Stimulated activated memory B cell treated with anti-CD40 and anti-IgM and Interleukin-4, amounts not matched to agents 10 μg/mL and 1 μg/mL and 100 μg/mL, for 72 hours (primary cell): ENCODE measurements around the gene PCSK9.

ENCODE experiments used
- ATAC-seq: fragments of 150-1000 bp; cut with Tn5 transposase; 2 replicates; pipeline ENCODE4 v1.10.0; 2021
- H3K27ac Mint-ChIP-seq: one replicate; pipeline ENCODE4 v1.8.0; 2022; ENCODE audit warnings: mild to moderate bottlenecking, mixed read lengths
- H3K27me3 Mint-ChIP-seq: one replicate; pipeline ENCODE4 v1.8.0; 2022; ENCODE audit warnings: mixed read lengths
- H3K36me3 Mint-ChIP-seq: one replicate; pipeline ENCODE4 v1.8.0; 2022; ENCODE audit warnings: mixed read lengths
- H3K4me1 Mint-ChIP-seq: one replicate; pipeline ENCODE4 v1.8.0; 2022; ENCODE audit warnings: mixed read lengths
- H3K4me3 Mint-ChIP-seq: one replicate; pipeline ENCODE4 v1.8.0; 2022; ENCODE audit warnings: mild to moderate bottlenecking, moderate library complexity, mixed read lengths
- H3K9me3 Mint-ChIP-seq: one replicate; pipeline ENCODE4 v1.8.0; 2022; ENCODE audit warnings: mixed read lengths

Gene PCSK9

GRCh38 chr1:55068638-55069037 lies 29.3 kb downstream of the PCSK9 start:
- Mint-ChIP-seq H3K36me3 (peaks cover 59% of the 10 kb centered on the region), H3K4me3 (no peak overlapping the region), H3K27me3 (no peaks in the 10 kb centered on the region), H3K9me3 (no peaks in the 10 kb centered on the region), H3K27ac (no peak overlapping the region), H3K4me1 (no peaks in the 10 kb centered on the region)
- ATAC-seq = no peak

DNA sequence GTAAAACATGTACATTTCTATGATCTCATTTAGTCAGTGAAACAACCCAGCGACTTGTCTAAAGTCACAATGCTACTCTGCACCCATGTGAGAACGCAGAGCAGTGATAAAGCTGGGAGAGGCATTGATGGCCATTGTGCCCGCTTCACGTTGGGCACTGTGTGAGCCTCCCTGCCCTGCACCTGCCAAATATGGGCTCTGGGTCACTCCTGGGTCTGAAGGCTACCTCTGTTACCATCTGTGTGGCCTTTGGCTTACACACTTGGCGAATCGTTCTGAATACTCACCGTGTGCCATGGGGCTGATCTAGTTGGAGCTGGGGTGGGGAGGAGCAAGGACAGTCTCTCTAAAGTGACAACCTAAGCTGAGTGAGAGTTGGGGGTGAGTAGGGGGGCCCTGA lies 29.9 kb downstream of the PCSK9 start:
- Mint-ChIP-seq H3K4me3 (no peak overlapping the region), H3K4me1 (no peaks in the 10 kb centered on the region), H3K27me3 (no peaks in the 10 kb centered on the region), H3K27ac (no peak overlapping the region), H3K36me3 (peaks cover 61% of the 10 kb centered on the region), H3K9me3 (no peaks in the 10 kb centered on the region)
- no peak for ATAC-seq

DNA sequence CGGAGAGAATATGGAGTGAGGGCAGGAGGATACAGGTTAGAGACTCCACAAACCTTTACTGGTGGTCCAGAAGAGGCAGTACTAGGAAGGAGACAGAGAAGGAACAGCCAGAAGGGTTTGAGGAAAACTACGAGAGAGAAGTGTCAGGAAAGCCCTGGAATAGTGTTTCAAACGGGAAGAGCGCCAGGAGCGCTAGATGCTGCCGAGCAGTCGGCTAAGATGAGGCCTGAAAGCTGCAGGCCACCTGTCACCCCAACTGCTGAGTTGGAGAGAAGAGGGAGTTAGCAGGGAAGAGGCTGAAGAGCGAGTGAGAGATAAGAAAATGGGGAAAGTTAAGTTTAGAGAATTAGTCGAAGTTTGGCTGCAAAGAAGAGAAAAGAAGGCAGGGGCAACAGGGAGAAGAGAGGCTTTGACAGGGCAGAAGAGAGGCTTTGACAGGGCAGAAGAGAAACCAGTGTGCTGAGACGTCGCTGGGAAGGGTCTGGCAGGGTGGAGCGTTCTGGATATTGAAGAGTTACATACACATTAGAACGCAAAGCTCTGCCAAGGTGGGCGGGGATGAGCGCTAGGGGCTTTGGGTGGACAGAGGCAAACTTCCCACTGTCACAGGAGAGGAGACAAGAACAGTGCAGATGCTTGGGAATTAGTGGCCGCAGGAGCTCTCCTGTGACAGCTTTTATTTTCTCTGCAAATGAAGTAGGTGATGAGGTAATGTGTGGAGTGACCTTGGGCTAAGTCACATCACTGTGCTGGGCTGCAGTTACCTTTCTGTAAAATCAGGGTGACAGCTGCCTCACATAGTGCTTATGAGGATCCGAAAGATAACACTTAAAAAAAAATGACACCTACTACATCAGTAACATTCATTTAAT lies 31.2 kb downstream of the PCSK9 start:
- H3K4me1 Mint-ChIP-seq = no peaks in the 10 kb centered on the region

DNA sequence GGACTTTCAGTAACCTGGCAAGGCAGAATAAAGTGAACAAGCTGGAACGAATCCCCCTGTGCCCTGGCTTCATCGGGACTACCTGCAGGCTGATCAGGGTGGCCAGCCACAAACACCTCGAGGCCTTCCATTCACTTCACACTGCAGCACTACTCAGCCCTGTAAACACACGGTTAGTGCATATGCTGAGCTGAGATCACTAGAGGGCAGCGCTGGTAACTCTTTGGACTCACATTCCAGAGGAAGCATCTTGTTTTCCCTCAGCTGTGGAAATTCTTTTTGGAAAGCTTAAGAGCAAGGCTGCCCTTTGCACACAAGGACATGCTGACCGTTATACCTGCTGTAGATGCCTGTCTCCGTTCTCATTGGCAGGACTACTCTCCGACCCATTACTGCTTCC lies 32.1 kb downstream of the PCSK9 start:
- Mint-ChIP-seq H3K9me3 (no peaks in the 10 kb centered on the region), H3K4me3 (no peak overlapping the region), H3K36me3 (peaks cover 73% of the 10 kb centered on the region), H3K27ac (no peak overlapping the region), H3K27me3 (no peaks in the 10 kb centered on the region), H3K4me1 (no peaks in the 10 kb centered on the region)
- ATAC-seq = no peak

More for the DNA sequence above, 31.2 kb downstream of the PCSK9 start:
- Mint-ChIP-seq H3K27me3 (no peaks in the 10 kb centered on the region), H3K4me3 (no peak overlapping the region), H3K36me3 (peaks cover 67% of the 10 kb centered on the region), H3K27ac (no peak overlapping the region), H3K9me3 (no peaks in the 10 kb centered on the region)
- no peak for ATAC-seq

DNA sequence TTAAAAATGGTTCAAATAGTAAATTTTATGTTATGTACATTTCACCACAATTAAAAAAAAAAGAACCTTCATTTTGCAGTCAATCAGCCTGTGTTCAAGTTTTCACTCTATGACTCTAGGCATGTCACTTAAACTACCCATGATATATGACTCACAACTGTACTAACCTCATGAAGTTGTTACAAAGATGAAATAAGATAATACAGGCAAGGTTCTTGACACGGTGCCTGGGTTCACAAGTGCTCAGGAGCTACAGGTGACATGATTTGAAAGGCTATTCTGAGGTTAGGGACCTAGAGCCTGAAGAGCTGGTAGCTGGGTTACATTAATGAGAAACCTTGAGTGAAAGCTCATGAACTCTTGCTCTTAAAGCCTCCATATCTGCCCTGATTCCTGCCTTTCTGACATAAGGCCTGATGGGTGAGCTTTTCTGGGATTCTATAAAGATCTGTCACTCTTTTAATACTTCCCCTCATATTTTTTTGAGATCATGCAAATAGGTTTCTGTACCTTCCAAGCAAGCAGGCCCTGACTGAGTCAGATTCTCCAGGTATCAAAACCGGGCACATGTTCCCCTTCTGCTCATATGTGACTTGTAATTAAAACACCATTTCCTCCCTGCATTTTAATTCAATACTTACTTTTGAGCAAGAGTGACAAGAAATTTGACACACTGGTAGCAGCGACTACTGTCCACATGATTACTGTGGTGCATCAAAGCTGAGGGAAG lies 34.0 kb downstream of the PCSK9 start:
- Mint-ChIP-seq H3K4me1 (no peaks in the 10 kb centered on the region), H3K36me3 (peaks cover 77% of the 10 kb centered on the region), H3K27me3 (no peaks in the 10 kb centered on the region), H3K27ac (no peak overlapping the region), H3K9me3 (no peaks in the 10 kb centered on the region), H3K4me3 (no peak overlapping the region)
- no peak for ATAC-seq

GRCh38 chr1:55074455-55074854 lies 35.1 kb downstream of the PCSK9 start:
- Mint-ChIP-seq H3K9me3 (no peaks in the 10 kb centered on the region), H3K36me3 (peaks cover 75% of the 10 kb centered on the region), H3K27ac (no peak overlapping the region), H3K4me1 (no peaks in the 10 kb centered on the region), H3K27me3 (no peaks in the 10 kb centered on the region), H3K4me3 (no peak overlapping the region)
- ATAC-seq = no peak

DNA sequence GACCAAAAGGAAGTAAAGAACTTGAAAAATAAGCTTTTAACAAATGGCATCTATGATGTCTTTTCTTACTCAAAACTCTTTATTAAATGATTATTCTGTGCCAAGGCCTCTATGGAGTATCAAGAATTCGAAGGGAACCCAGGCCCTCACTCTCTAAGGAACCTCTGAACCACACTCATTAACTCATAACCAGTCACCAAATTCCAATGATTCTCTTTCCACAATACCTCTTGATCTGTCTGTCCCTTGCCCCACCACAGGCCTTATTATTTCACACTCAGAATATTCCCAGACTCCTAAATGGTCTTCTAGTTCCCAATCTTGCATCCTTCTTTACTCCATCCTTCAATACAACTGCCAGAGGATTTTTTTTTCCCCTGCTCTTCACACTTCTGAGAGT lies 37.0 kb downstream of the PCSK9 start:
- H3K4me3 Mint-ChIP-seq = no peak overlapping the region
- H3K4me1 Mint-ChIP-seq = no peaks in the 10 kb centered on the region
- H3K27ac Mint-ChIP-seq = no peak overlapping the region
- no peak for ATAC-seq
- peaks cover 73% of the 10 kb centered on the region for H3K36me3 Mint-ChIP-seq
- no peaks in the 10 kb centered on the region for H3K9me3 Mint-ChIP-seq
- no peaks in the 10 kb centered on the region for H3K27me3 Mint-ChIP-seq

- H3K27ac Mint-ChIP-seq = no peak overlapping the region
Measured at GRCh38 chr1:55078470-55078869, 39.1 kb downstream of the PCSK9 start.

GRCh38 chr1:55079651-55080050 lies 40.3 kb downstream of the PCSK9 start:
- Mint-ChIP-seq H3K36me3 (peaks cover 67% of the 10 kb centered on the region), H3K9me3 (no peaks in the 10 kb centered on the region), H3K4me1 (no peaks in the 10 kb centered on the region), H3K27ac (no peak overlapping the region), H3K27me3 (no peaks in the 10 kb centered on the region), H3K4me3 (no peak overlapping the region)
- ATAC-seq = no peak

More at GRCh38 chr1:55078470-55078869, 39.1 kb downstream of the PCSK9 start:
- Mint-ChIP-seq H3K36me3 (peaks cover 70% of the 10 kb centered on the region), H3K4me3 (no peak overlapping the region), H3K27me3 (no peaks in the 10 kb centered on the region), H3K4me1 (no peaks in the 10 kb centered on the region), H3K9me3 (no peaks in the 10 kb centered on the region)
- ATAC-seq = no peak

GRCh38 chr1:55081188-55081904 lies 42.0 kb downstream of the PCSK9 start:
- H3K9me3 Mint-ChIP-seq = no peaks in the 10 kb centered on the region
- no peak overlapping the region for H3K4me3 Mint-ChIP-seq
- no peaks in the 10 kb centered on the region for H3K4me1 Mint-ChIP-seq
- no peak overlapping the region for H3K27ac Mint-ChIP-seq
- H3K27me3 Mint-ChIP-seq = no peaks in the 10 kb centered on the region
- ATAC-seq = no peak
- peaks cover 61% of the 10 kb centered on the region for H3K36me3 Mint-ChIP-seq

DNA sequence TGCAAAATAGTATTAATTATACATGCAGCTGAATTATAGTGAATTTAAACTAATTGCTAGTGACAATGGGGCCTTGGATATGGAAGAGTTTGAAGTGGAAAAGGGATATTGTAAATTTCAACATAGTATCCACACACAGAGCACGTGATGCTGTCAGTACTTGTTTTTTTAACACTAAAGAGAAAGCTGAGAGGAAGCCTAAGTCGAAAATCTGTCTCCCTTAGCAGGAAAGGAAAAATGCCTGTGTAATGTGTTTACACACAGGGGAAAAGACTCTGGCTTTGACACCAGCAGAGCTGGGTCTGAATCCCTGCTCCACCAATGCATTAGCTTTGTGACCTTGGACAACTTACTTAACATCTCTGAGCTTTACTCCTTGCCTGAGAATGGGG lies 42.6 kb downstream of the PCSK9 start:
- no peaks in the 10 kb centered on the region for H3K4me1 Mint-ChIP-seq
- ATAC-seq = no peak
- H3K27ac Mint-ChIP-seq = no peak overlapping the region
- no peaks in the 10 kb centered on the region for H3K9me3 Mint-ChIP-seq
- H3K4me3 Mint-ChIP-seq = no peak overlapping the region
- peaks cover 58% of the 10 kb centered on the region for H3K36me3 Mint-ChIP-seq
- H3K27me3 Mint-ChIP-seq = no peaks in the 10 kb centered on the region

GRCh38 chr1:55084257-55084656 lies 44.9 kb downstream of the PCSK9 start:
- Mint-ChIP-seq H3K27ac (no peak overlapping the region), H3K4me3 (no peak overlapping the region), H3K4me1 (peaks cover 9% of the 10 kb centered on the region), H3K36me3 (peaks cover 57% of the 10 kb centered on the region), H3K9me3 (no peaks in the 10 kb centered on the region), H3K27me3 (no peaks in the 10 kb centered on the region)
- no peak for ATAC-seq

DNA sequence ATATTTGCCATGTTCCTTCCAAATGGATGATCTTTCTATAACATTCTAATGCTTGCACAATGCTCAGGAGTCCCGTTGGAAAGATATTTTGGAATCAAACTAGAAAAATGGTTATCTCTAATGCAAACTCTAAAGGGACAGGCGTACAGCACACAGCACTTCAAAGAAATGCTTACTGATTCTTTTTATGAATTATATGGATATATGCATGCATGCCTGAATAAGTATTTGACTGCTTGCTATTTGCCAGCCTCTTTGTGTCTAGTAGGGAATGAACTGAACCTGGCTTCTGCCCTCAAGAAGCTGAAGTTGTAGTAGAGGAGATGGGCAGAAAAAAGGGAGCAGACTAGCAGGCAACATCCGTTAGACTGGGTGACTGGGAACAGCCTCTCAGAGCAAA lies 48.1 kb downstream of the PCSK9 start:
- no peak overlapping the region for H3K4me3 Mint-ChIP-seq
- H3K27ac Mint-ChIP-seq = peak overlapping the region; percentile 62
- peaks cover 9% of the 10 kb centered on the region for H3K4me1 Mint-ChIP-seq
- H3K36me3 Mint-ChIP-seq = peaks cover 57% of the 10 kb centered on the region
- H3K9me3 Mint-ChIP-seq = no peaks in the 10 kb centered on the region
- H3K27me3 Mint-ChIP-seq = no peaks in the 10 kb centered on the region
- ATAC-seq = no peak

DNA sequence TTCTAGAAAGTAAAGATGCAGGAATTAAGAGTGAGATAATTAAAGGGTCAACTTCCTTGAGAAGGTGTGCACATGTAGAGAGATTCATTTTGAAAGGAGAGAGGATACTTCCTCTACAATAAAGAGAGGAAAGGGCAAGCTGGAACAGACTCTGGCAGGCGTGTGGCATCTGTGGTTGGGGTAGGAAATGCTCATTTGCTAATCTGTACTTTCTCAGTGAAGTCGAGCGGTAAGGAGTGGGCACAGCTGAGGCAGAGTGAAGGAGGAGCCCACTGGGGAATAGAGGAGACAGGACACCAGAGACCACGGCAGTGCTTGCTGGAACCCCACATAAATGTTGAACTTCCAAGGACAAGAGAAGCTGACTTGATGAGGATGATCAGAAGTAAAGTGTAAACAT lies 49.1 kb downstream of the PCSK9 start:
- peak; percentile 71 for ATAC-seq
- Mint-ChIP-seq H3K9me3 (no peaks in the 10 kb centered on the region), H3K4me1 (peaks cover 9% of the 10 kb centered on the region), H3K4me3 (no peak overlapping the region), H3K27ac (peak overlapping the region; percentile 62), H3K36me3 (peaks cover 55% of the 10 kb centered on the region), H3K27me3 (no peaks in the 10 kb centered on the region)

DNA sequence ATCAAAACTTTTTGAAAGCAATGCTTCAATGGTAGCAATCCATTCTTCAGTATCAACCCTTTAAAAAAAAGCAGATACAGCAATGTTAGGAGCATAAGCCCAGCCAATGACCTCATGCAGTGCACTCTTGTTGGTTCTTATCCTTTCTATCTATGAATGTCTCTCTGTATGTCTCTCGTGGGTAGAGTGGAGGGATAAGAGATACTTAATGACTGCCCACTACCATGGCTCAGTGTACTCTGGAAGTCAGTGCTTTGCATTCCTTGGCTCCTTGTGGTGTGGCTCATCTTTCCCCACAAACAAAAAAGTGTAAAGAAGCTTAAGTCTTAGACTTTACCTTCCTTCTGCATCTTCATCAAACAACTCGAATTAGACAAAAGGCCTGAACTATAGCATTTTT lies 50.3 kb downstream of the PCSK9 start:
- no peaks in the 10 kb centered on the region for H3K27me3 Mint-ChIP-seq
- ATAC-seq = no peak
- H3K9me3 Mint-ChIP-seq = no peaks in the 10 kb centered on the region
- H3K4me3 Mint-ChIP-seq = no peak overlapping the region
- H3K36me3 Mint-ChIP-seq = peaks cover 64% of the 10 kb centered on the region
- H3K27ac Mint-ChIP-seq = no peak overlapping the region
- peaks cover 9% of the 10 kb centered on the region for H3K4me1 Mint-ChIP-seq
